SK-N-SH (cell line): Measurements from ENCODE around the gene NPHS1. TPM values are rescaled to one million over a fixed set of nuclear protein-coding genes. Genes with fewer than 3 reads are reported as not detected.

Source experiments
- CTCF ChIA-PET: fragments of 300-600, 350-600 bp; formaldehyde crosslinking; extraction: SDS; loops from one replicate; lab custom pipeline; 2021; lab: Yijun Ruan, JAX
- POLR2A ChIA-PET: fragments of 350-600 bp; sonication (Branson Sonifier 250); formaldehyde crosslinking; extraction: SDS; loops from one replicate; lab custom pipeline; 2020; ENCODE audit warnings: antibody characterized with exemption, inconsistent platforms; lab: Yijun Ruan, JAX
- DNase-seq: peaks from one replicate; pipeline ENCODE4 v3.0.0; 2012
- H2AFZ ChIP-seq: fragments of 200-600 bp; sonication (generic); 2 replicates; pipeline ENCODE4 v1.8.1; 2016; ENCODE audit warnings: antibody characterized with exemption, mild to moderate bottlenecking, low read depth
- H3F3A ChIP-seq: fragments of 200-600 bp; sonication (generic); replicated peaks from 2 replicates; pipeline ENCODE3; 2016; ENCODE audit warnings: antibody characterized with exemption, mild to moderate bottlenecking; ENCODE audit not compliant: insufficient read depth
- H3K27ac ChIP-seq, 2 experiments: fragments of 200-500 bp in 1 of 2; fragments of 200-600 bp in 1 of 2; sonication (Bioruptor generic) in 1 of 2; sonication (generic), shearing (Covaris generic) in 1 of 2; 2 replicates each; pipeline versions ENCODE4 v1.5.1 to v1.6.1; 2014 to 2016; ENCODE audit warnings: low read depth in 2 of 2, inconsistent platforms in 1 of 2, low read length in 1 of 2, mild to moderate bottlenecking in 1 of 2, mixed read lengths in 1 of 2
- H3K27me3 ChIP-seq: fragments of 200-600 bp; sonication (generic), shearing (Covaris generic); 2 replicates; pipeline ENCODE4 v1.6.1; 2016; ENCODE audit warnings: mixed run types; ENCODE audit not compliant: insufficient read depth
- H3K36me3 ChIP-seq, 2 experiments: fragments of 200-500 bp in 1 of 2; fragments of 200-600 bp in 1 of 2; sonication (Bioruptor generic) in 1 of 2; sonication (generic) in 1 of 2; replicated peaks in 1 of 2; 2 replicates each; pipeline versions ENCODE3 to v1.5.1; 2014 to 2016; ENCODE audit warnings: low read length in 1 of 2, mild to moderate bottlenecking in 1 of 2; ENCODE audit not compliant: insufficient read depth in 2 of 2, control insufficient read depth in 1 of 2
- H3K4me1 ChIP-seq, 2 experiments: fragments of 200-500 bp in 1 of 2; fragments of 200-600 bp in 1 of 2; sonication (Bioruptor generic) in 1 of 2; sonication (generic), shearing (Covaris generic) in 1 of 2; 2 replicates each; pipeline versions ENCODE4 v1.5.1 to v1.6.1; 2014 to 2016; ENCODE audit warnings: low read depth in 1 of 2, low read length in 1 of 2, mixed run types in 1 of 2; ENCODE audit not compliant: insufficient read depth in 2 of 2, control insufficient read depth in 1 of 2
- H3K4me2 ChIP-seq: fragments of 200-600 bp; sonication (generic), shearing (Covaris generic); 2 replicates; pipeline ENCODE4 v1.6.1; 2017; ENCODE audit warnings: mixed run types
- H3K4me3 ChIP-seq, 2 experiments: fragments of 200-500 bp in 1 of 2; fragments of 200-600 bp in 1 of 2; sonication (Bioruptor generic) in 1 of 2; sonication (generic), shearing (Covaris generic) in 1 of 2; 2 replicates each; pipeline versions ENCODE4 v1.5.1 to v1.8.1; 2014 to 2016; ENCODE audit warnings: low read depth in 2 of 2, inconsistent platforms in 1 of 2, low read length in 1 of 2, mild to moderate bottlenecking in 1 of 2, mixed read lengths in 1 of 2, moderate library complexity in 1 of 2
- H3K79me2 ChIP-seq: fragments of 200-600 bp; sonication (generic); 2 replicates; pipeline ENCODE4 v1.8.1; 2017; ENCODE audit warnings: mild to moderate bottlenecking; ENCODE audit not compliant: insufficient read depth
- H3K9ac ChIP-seq: fragments of 200-600 bp; sonication (generic); 2 replicates; pipeline ENCODE4 v1.6.1; 2017; ENCODE audit warnings: mixed run types
- H3K9me2 ChIP-seq: fragments of 200-600 bp; sonication (generic); 2 replicates; pipeline ENCODE4 v1.6.1; 2017; ENCODE audit warnings: mixed run types
- H3K9me3 ChIP-seq: fragments of 200-600 bp; sonication (generic); 2 replicates; pipeline ENCODE4 v1.6.1; 2017; ENCODE audit warnings: mixed run types, mild to moderate bottlenecking, moderate library complexity
- H4K20me1 ChIP-seq: fragments of 200-600 bp; sonication (generic); 2 replicates; pipeline ENCODE4 v1.6.1; 2017; ENCODE audit warnings: mild to moderate bottlenecking, mixed run types; ENCODE audit not compliant: insufficient read depth
- CTCF ChIP-seq: fragments of 200-600 bp; sonication (generic); IDR thresholded peaks from 2 replicates; pipeline ENCODE4 v1.6.1; 2017; ENCODE audit warnings: antibody characterized with exemption, mild to moderate bottlenecking, moderate library complexity
- EP300 ChIP-seq, 2 experiments: IDR thresholded peaks; 2 replicates each; pipeline versions ENCODE4 v1.4.0 to v1.6.1; 2012; ENCODE audit warnings: borderline replicate concordance in 1 of 2, low read depth in 1 of 2, low read length in 1 of 2
- FOSL2 ChIP-seq: IDR thresholded peaks from 2 replicates; pipeline ENCODE4 v1.4.0; 2012; ENCODE audit warnings: low read depth, mild to moderate bottlenecking, moderate library complexity, borderline replicate concordance
- JUND ChIP-seq: IDR thresholded peaks from 2 replicates; pipeline ENCODE4 v1.4.0; 2012
- MAX ChIP-seq: IDR thresholded peaks from 2 replicates; pipeline ENCODE4 v1.4.0; 2012; ENCODE audit warnings: low read depth
- MEF2A ChIP-seq: IDR thresholded peaks from 2 replicates; pipeline ENCODE4 v1.4.0; 2012; ENCODE audit warnings: low read depth, borderline replicate concordance
- MXI1 ChIP-seq: IDR thresholded peaks from 2 replicates; pipeline ENCODE4 v1.6.1; 2012; ENCODE audit warnings: mild to moderate bottlenecking, low read depth, low read length, improper control_type of control experiment
- NRF1 ChIP-seq: IDR thresholded peaks from 2 replicates; pipeline ENCODE4 v1.6.1; 2012; ENCODE audit warnings: low read depth, mild to moderate bottlenecking, low read length
- PBX3 ChIP-seq: IDR thresholded peaks from 2 replicates; pipeline ENCODE4; 2012
- RCOR1 ChIP-seq: fragments of 150-350 bp; IDR thresholded peaks from 2 replicates; pipeline ENCODE4 v1.6.1; 2017; ENCODE audit warnings: antibody characterized with exemption, low read length
- REST ChIP-seq: IDR thresholded peaks from 2 replicates; pipeline ENCODE4 v1.6.1; 2012; ENCODE audit warnings: mild to moderate bottlenecking, low read depth, low read length, moderate library complexity
- RFX5 ChIP-seq: IDR thresholded peaks from 2 replicates; pipeline ENCODE4 v1.6.1; 2012; ENCODE audit warnings: mild to moderate bottlenecking, improper control_type of control experiment, low read length
- SIN3A ChIP-seq: IDR thresholded peaks from 2 replicates; pipeline ENCODE4 v1.6.1; 2012; ENCODE audit warnings: low read depth, mild to moderate bottlenecking, low read length, moderate library complexity, borderline replicate concordance
- TAF1 ChIP-seq: IDR thresholded peaks from 2 replicates; pipeline ENCODE4 v1.6.1; 2012; ENCODE audit warnings: low read depth, mild to moderate bottlenecking, low read length, moderate library complexity, borderline replicate concordance
- TCF12 ChIP-seq: IDR thresholded peaks from 2 replicates; pipeline ENCODE4 v1.4.0; 2012
- TEAD4 ChIP-seq: IDR thresholded peaks from 2 replicates; pipeline ENCODE4 v1.4.0; 2012; ENCODE audit warnings: mild to moderate bottlenecking, borderline replicate concordance; ENCODE audit not compliant: insufficient read depth
- USF1 ChIP-seq: IDR thresholded peaks from 2 replicates; pipeline ENCODE4 v1.4.0; 2012; ENCODE audit warnings: low read depth, borderline replicate concordance
- USF2 ChIP-seq: fragments of 150-350 bp; IDR thresholded peaks from 2 replicates; pipeline ENCODE4 v1.6.1; 2017; ENCODE audit warnings: antibody characterized with exemption, low read length, low read depth, borderline replicate concordance
- WGBS: methylation state at CpG from one replicate; pipeline ENCODE4 v1.1.6; 2017; ENCODE audit warnings: low lambda C conversion rate; 5-methylcytosine and 5-hydroxymethylcytosine counted together
- polyA plus RNA-seq, 3 experiments: library from polyadenylated mRNA; depleted of rRNA; stranded (reverse); fragments of >200 nt; gene quantifications; 2 replicates each; pipeline ENCODE4 v1.2.3, GENCODE V29; 2012

Gene NPHS1
- polyA plus RNA-seq, 1 of the 3 experiments (the other 2 are of a cell fraction) = not detected

GRCh38 chr19:35842666-35843272 is 9.5 kb downstream of the NPHS1 start:
- no peak overlapping the region for H3K4me3 ChIP-seq
- no peaks in the 10 kb centered on the region for H3K9me3 ChIP-seq
- no peaks in the 10 kb centered on the region for H4K20me1 ChIP-seq
- CTCF ChIA-PET = no interaction called here
- H3K9ac ChIP-seq = no peak overlapping the region
- no peaks in the 10 kb centered on the region for H3K36me3 ChIP-seq
- H2AFZ ChIP-seq = no peak overlapping the region
- TF ChIP-seq USF2 (no peak), RCOR1 (no peak), TCF12 (no peak), EP300 (IDR thresholded peaks at IDR 0.05; ENCODE audit: borderline replicate concordance in 1 of 2, low read depth in 1 of 2, low read length in 1 of 2) (no peak), JUND (no peak), NRF1 (no peak), MAX (no peak), USF1 (no peak), SIN3A (no peak), CTCF (no peak), TAF1 (no peak), FOSL2 (no peak), TEAD4 (no peak), REST (no peak), RFX5 (no peak), PBX3 (no peak), MEF2A (no peak), MXI1 (no peak)
- H3K27ac ChIP-seq = no peak overlapping the region
- no peaks in the 10 kb centered on the region for H3K79me2 ChIP-seq
- POLR2A ChIA-PET = no interaction called here
- WGBS = 24% methylated on average over 4 of the region's 4 CpGs
- no peak for DNase-seq
- H3F3A ChIP-seq = no peaks in the 10 kb centered on the region
- peaks cover 39% of the 10 kb centered on the region for H3K27me3 ChIP-seq
- no peak overlapping the region for H3K4me2 ChIP-seq
- no peaks in the 10 kb centered on the region for H3K9me2 ChIP-seq
- peaks cover 0 to 8% of the 10 kb centered on the region in 2 experiments; a peak in 1 of 4 replicates for H3K4me1 ChIP-seq
